Effector CD8-positive, alpha-beta T cell (primary cell): ENCODE results near the gene LYRM9.
"Not testable (repeated sequence)": the region's sequence is repeated elsewhere in the genome, so short reads cannot be mapped to it uniquely, and the experiment has no call there.

ENCODE experiments used
- DNase-seq: peaks from one replicate; lab custom pipeline; 2025; lab: John Stamatoyannopoulos, UW

The LYRM9 gene

GRCh38 chr17:27873746-27874145 lies 19.4 kb downstream of the LYRM9 start:
- no peak for DNase-seq

GRCh38 chr17:27873211-27873610 lies 20.0 kb downstream of the LYRM9 start:
- no peak for DNase-seq

GRCh38 chr17:27872776-27873175 lies 20.4 kb downstream of the LYRM9 start:
- DNase-seq, result no peak

DNA sequence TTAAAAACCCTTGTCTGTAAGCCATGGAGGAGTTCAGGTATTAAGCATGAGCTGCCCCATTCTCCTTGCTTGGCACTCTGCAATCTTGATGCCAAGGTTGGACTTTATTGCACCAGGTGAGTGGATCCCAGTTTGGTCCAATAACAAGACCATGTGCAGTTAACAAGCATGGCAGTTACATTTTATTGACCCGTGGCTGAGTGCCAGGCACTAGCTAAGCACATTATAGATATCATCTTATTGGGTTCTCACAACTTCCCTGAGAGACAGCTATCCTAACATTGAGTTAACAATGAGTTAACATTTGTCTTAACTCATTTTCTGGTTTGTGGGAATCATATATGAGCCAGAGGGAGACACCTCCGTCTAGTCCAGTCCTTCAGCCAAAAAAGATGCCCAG lies 21.8 kb downstream of the LYRM9 start:
- no peak for DNase-seq

GRCh38 chr17:27870345-27870744 lies 22.8 kb downstream of the LYRM9 start:
- no peak for DNase-seq

- no peak for DNase-seq
Measured at GRCh38 chr17:27868565-27868964, 24.6 kb downstream of the LYRM9 start.

DNA sequence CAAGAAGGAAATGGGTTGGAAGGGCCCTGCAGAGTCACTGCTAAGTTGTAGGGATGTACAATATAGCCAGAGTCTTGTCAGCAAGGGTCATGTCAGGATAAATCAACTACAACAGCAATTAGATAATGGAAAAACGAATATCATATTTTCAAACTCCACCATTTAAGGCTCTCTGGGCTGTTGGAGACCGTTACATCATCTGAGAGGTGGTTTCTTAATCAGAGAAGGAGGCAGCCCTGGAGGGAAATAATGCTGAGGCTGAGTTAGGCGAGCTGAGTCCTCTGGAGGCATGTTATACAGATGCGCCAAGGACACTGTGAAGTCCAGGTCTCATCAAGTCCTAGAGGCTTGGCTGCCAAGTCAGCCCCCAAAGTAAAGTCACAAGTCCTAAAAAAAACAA lies 30.3 kb downstream of the LYRM9 start:
- no peak for DNase-seq

DNA sequence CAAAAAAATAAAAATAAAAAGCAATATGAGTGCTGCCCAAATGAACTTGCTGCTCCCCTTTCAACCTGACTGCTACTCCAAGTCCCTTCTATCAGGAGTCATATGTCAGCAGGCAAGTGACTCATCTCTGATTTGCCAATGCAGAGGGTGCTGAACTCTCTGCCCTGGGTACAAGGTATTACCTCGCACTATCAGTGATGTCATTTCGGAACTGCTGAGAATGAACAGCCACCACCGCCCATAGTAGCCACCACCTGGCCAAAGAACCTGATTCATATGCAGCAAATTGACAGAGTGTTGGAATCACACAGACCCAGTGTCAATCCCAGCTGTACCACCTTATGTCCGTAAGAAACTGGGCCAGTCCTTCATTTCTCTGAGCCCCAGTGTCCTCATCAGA lies 31.2 kb downstream of the LYRM9 start:
- no peak for DNase-seq

GRCh38 chr17:27860971-27861664 lies 32.0 kb downstream of the LYRM9 start:
- DNase-seq, result no peak

DNA sequence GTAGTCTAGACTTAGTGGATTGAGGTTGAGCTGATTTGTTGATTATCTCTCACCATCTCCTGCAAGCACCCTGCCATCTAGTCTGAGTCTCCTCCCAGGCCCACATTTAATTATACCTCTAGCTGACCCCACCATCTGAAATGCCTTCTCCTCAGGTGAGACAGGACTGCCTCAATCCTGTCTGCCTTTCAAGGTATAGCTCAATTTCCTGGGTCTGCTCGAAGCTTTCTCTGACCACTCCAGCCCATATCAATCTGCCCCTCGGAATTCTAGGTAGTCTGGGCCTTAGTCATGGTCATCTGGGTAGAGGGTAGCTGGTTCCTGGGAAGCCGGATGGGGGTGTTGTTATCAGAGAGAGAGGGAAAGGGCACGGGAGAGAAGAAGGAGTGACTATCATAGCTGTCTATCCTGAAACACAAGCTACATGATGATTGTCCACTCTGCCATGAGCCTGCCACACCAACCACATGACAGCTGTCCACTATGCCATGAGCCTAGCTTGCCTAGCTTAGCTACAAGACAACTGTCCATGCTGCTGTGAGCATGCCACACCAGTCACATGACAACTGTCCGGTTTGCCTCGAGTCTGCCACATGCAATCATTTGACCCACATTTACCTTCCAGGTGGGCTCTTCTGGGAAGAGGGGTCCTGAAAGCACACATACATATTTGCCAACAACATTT lies 34.4 kb downstream of the LYRM9 start:
- no peak for DNase-seq

- no peak for DNase-seq
Measured at GRCh38 chr17:27856676-27857432, 36.3 kb downstream of the LYRM9 start.

DNA sequence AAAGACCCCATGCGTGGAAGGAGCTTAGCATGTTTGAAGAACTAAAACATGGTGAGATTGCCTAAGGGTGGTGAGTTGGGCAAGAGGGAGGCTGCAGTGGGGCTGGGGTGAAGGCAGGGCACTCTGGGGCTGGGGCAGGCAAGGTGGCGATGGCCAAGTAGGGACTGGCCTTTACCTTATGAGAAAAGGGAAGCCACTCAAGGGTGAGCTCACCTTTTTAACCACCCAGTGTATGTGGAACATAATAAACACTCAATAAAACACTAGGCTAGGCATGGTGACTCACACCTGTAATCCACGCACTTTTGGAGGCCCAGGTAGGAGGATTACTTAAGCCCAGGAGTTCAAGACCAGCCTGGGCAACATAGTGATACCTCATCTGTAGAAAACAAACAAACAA lies 37.7 kb downstream of the LYRM9 start:
- DNase-seq, result no peak

DNA sequence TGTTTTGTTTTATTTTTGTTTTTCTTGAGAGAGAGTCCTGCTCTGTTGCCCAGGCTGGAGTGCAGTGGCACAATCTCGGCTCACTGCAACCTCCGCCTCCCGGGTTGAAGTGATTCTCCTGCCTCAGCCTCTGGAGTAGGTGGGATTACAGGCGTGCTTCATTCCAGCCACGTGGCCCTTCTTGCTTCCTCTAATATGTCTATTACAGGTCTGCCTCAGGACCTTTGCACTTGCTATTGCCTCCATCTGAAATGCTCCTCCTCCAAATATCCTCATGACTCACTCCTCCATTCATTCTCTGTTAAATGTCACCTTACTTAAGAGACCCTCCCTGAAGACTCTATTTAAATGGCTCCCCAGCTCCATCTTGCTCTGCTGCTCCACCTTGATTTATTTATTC lies 39.0 kb downstream of the LYRM9 start:
- no peak for DNase-seq

- no peak for DNase-seq
Measured at GRCh38 chr17:27853091-27853490, 40.1 kb downstream of the LYRM9 start.

DNA sequence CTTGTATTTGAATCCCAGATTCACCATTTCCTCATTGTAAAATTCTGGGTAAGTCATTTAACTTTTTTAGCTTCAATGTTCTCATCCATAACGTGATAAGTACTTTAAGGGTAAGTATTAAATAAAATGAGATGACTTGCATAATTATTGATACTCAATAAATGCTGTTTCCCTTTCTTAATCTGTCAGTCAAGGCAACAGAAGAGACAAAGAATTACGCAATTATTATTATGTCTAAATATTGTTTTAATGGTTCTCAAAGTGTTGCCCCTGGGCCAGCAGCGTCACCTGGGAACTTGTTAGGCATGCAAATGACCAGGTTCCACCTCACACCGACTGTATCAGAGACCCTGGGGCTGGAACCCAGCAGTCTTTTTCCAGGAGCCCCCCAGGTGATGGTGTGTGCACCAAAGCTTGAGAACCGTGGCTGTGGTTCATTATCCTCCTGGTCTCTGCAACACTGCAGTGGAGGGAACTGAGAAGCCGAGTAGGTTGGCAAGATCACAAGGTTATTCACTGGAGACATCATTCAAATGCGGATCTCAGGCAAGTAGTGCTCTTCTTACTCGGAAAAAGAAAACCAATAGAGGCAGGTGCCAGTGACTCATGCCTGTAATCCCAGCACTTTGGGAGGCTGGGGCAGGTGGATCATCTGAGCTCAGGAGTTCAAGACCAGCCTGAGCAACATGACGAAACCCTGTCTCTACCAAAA lies 43.5 kb downstream of the LYRM9 start:
- DNase-seq, result no peak

DNA sequence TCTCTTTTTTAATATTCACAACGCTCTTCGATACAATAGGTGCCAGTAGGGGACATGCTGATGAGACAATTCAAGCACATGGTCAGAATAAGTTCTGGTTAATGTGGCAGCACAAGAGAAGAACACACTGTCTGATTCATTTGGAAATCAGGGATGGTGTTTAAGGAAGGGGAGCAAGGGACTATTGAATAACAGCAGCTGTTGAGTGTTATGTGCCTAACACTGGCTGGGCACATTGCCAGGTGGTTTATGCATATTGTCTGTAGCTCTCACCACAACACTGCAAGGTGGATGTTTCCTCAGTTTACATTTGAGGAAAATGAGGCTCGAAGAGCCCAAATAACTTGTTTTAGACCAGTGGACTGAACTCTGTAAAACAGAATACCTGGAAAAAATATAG lies 44.2 kb downstream of the LYRM9 start:
- DNase-seq, result no peak

GRCh38 chr17:27846808-27847307 lies 46.3 kb downstream of the LYRM9 start:
- not testable (repeated sequence) for DNase-seq

DNA sequence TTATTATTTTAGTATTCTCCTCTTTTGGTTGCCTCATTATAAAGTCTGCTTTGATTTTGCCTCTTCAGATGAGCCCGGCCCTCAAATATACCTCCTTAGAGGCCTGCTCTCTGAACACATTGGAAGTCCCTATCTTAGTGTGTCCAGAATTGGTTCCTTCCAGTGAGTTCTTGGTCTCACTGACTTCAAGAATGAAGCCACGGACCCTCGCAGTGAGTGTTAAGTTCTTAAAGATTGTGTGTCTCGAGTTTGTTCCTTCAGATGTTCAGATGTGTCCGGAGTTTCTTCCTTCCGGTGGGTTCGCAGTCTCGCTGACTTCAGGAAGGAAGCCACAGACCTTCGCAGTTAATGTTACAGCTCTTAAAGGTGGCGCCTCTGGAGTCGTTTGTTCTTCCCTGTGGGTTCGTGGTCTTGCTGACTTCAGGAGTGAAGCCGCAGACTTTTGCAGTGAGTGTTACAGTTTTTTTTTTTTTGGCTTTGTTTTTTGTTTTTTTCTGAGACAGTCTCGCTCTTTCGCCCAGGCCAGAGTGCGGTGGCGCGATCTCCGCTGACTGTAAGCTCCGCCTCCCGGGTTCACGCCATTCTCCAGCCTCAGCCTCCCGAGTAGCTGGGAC lies 47.0 kb downstream of the LYRM9 start:
- no peak for DNase-seq

- DNase-seq, result no peak
Measured at GRCh38 chr17:27845264-27846041, 47.7 kb downstream of the LYRM9 start.

DNA sequence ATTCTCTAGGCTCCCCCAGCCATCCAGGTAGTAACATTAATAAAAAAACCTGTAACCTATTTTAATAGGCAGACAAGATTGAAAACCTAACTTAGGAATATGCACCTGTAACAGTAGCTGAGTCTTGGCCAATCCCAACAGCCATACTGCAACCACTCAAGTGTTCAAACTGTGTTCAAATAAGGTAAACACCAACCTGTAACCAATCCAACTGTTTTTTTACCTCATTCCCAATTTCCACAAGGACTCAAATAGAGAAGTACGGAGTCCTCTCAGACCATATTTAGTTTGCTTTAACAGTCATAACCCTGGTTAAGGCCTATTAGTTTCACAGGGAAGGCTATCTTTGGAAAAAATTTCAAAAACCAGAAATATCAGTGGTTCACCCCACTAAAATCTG lies 52.5 kb downstream of the LYRM9 start:
- no peak for DNase-seq

- not testable (repeated sequence) for DNase-seq
Measured at GRCh38 chr17:27840406-27840678, 52.8 kb downstream of the LYRM9 start.
